ENCODE results near the gene BARD1. TPM values are rescaled to one million over a fixed set of nuclear protein-coding genes. Genes with fewer than 3 reads are reported as not detected.

Gene BARD1
- total RNA-seq, 1 experiment from 2014 or later: 29.7 TPM

DNA sequence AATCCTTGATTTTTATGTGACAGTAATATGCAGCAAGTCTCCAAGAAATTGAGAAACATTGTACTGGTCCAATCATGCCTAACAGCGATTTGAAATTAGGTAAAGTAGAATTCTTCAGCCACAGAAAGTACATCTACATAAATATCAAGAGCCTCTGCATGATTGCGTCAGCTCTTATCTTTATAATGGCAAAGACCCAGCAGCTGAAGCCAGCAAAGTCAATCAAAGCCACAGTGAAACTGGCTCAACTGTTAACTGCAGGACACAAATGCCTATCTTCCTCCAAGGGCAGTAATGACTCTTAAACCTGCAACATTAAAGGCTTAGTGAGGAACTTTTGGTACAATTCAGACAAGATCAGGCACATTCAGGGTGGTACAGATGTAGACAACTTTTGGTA, 102.5 kb downstream of the BARD1 start:
- CTCF ChIA-PET: no interaction called here
- no peak for DNase-seq (ENCODE audit: low spot score)
- BruUV-seq (replicated peaks): no TSS peak
- H3K27me3 ChIP-seq (replicated peaks; ENCODE audit: insufficient read depth, low read depth, low read length, poor library complexity): no peaks in the 10 kb centered on the region
- H3K4me1 ChIP-seq (ENCODE audit: insufficient read depth, low read length, poor library complexity, severe bottlenecking): no peaks in the 10 kb centered on the region
- H3K36me3 ChIP-seq (ENCODE audit: insufficient read depth, low read length, poor library complexity, severe bottlenecking): no peaks in the 10 kb centered on the region
- TF ChIP-seq, protein P1, sequence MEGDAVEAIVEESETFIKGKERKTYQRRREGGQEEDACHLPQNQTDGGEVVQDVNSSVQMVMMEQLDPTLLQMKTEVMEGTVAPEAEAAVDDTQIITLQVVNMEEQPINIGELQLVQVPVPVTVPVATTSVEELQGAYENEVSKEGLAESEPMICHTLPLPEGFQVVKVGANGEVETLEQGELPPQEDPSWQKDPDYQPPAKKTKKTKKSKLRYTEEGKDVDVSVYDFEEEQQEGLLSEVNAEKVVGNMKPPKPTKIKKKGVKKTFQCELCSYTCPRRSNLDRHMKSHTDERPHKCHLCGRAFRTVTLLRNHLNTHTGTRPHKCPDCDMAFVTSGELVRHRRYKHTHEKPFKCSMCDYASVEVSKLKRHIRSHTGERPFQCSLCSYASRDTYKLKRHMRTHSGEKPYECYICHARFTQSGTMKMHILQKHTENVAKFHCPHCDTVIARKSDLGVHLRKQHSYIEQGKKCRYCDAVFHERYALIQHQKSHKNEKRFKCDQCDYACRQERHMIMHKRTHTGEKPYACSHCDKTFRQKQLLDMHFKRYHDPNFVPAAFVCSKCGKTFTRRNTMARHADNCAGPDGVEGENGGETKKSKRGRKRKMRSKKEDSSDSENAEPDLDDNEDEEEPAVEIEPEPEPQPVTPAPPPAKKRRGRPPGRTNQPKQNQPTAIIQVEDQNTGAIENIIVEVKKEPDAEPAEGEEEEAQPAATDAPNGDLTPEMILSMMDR (conservative IDR thresholded peaks at IDR 0.05; ENCODE audit: low read depth, low read length): no peak
- TF ChIP-seq EZH2 (IDR thresholded peaks at IDR 0.05; ENCODE audit: borderline replicate concordance, low read depth, low read length, poor library complexity, severe bottlenecking): no peak
- intact Hi-C loops (cut with micrococcal nuclease; ENCODE audit: unreplicated experiment): no loop called here
- no peak overlapping the region for H3K27ac ChIP-seq (ENCODE audit: low read depth, low read length, poor library complexity, severe bottlenecking)
- no peaks in the 10 kb centered on the region for H3K9me3 ChIP-seq (ENCODE audit: low read depth, low read length, poor library complexity, severe bottlenecking)
- H3K4me3 ChIP-seq (ENCODE audit: low read depth, low read length, poor library complexity, severe bottlenecking): no peak overlapping the region
- POLR2A ChIA-PET (ENCODE audit: low non-redundant PET): no interaction called here

DNA sequence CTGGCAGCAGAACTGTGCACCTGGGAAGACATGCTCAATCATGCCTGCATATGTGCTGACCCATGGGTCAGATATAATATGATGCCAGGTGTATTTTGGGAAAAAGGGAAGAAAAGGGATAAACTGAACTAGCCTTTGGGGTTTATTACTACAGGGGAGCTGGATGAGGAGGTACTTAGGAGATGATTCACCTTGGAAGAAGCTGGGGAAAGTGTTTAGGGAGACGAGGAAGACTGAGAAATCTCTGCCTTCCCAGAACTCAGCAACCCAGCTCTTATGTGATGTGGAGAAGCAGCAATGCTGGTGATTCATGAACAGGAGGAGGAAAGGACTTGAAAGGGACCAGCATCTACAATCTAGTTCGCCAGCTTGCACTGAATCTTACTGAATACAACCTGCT, 110.2 kb downstream of the BARD1 start:
- TF ChIP-seq, protein P1 (conservative IDR thresholded peaks at IDR 0.05; ENCODE audit: low read depth, low read length): no peak
- no peak for TF ChIP-seq EZH2 (IDR thresholded peaks at IDR 0.05; ENCODE audit: borderline replicate concordance, low read depth, low read length, poor library complexity, severe bottlenecking)
- H3K4me1 ChIP-seq (ENCODE audit: insufficient read depth, low read length, poor library complexity, severe bottlenecking): no peaks in the 10 kb centered on the region
- ChIA-PET CTCF (no interaction called here), POLR2A (ENCODE audit: low non-redundant PET) (no interaction called here)
- no peaks in the 10 kb centered on the region for H3K36me3 ChIP-seq (ENCODE audit: insufficient read depth, low read length, poor library complexity, severe bottlenecking)
- no peak overlapping the region for H3K4me3 ChIP-seq (ENCODE audit: low read depth, low read length, poor library complexity, severe bottlenecking)
- intact Hi-C loops (cut with micrococcal nuclease; ENCODE audit: unreplicated experiment): no loop called here
- no peaks in the 10 kb centered on the region for H3K27me3 ChIP-seq (replicated peaks; ENCODE audit: insufficient read depth, low read depth, low read length, poor library complexity)
- no TSS peak for BruUV-seq (replicated peaks)
- H3K9me3 ChIP-seq (ENCODE audit: low read depth, low read length, poor library complexity, severe bottlenecking): no peaks in the 10 kb centered on the region
- H3K27ac ChIP-seq (ENCODE audit: low read depth, low read length, poor library complexity, severe bottlenecking): no peak overlapping the region
- no peak for DNase-seq (ENCODE audit: low spot score)

DNA sequence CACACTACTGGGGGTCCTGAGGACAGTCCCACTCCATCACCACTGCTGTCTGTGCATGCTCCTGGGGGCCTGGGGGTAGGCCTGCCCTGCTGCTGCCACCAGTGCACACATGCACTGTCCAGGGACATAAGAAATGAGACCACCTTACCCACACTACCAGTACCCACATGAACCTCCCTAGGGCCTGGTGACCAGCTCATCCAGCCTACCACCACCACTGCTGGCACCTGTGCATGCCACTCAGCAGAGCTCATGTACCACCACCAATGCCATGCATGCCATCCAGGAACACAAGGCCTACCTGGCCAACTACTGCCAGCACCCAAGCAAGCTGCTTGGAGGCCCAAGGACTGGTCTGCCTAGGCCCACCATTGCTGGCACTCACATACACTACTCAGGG, 112.8 kb downstream of the BARD1 start:
- no peak for TF ChIP-seq EZH2 (IDR thresholded peaks at IDR 0.05; ENCODE audit: borderline replicate concordance, low read depth, low read length, poor library complexity, severe bottlenecking)
- TF ChIP-seq, protein P1 (conservative IDR thresholded peaks at IDR 0.05; ENCODE audit: low read depth, low read length): no peak
- H3K27ac ChIP-seq (ENCODE audit: low read depth, low read length, poor library complexity, severe bottlenecking): no peak overlapping the region
- intact Hi-C loops (cut with micrococcal nuclease; ENCODE audit: unreplicated experiment): no loop called here
- CTCF ChIA-PET: no interaction called here
- no peaks in the 10 kb centered on the region for H3K36me3 ChIP-seq (ENCODE audit: insufficient read depth, low read length, poor library complexity, severe bottlenecking)
- H3K9me3 ChIP-seq (ENCODE audit: low read depth, low read length, poor library complexity, severe bottlenecking): no peaks in the 10 kb centered on the region
- DNase-seq (ENCODE audit: low spot score): no peak
- no peak overlapping the region for H3K4me3 ChIP-seq (ENCODE audit: low read depth, low read length, poor library complexity, severe bottlenecking)
- POLR2A ChIA-PET (ENCODE audit: low non-redundant PET): no interaction called here
- H3K27me3 ChIP-seq (replicated peaks; ENCODE audit: insufficient read depth, low read depth, low read length, poor library complexity): no peaks in the 10 kb centered on the region
- no TSS peak for BruUV-seq (replicated peaks)
- H3K4me1 ChIP-seq (ENCODE audit: insufficient read depth, low read length, poor library complexity, severe bottlenecking): no peaks in the 10 kb centered on the region
